Loucy (cell line): Measurements from ENCODE around the gene HOXD11.

Experiments
- H2AFZ ChIP-seq: fragments of 200-600 bp; sonication (generic); 2 replicates; pipeline ENCODE4 v1.6.0; 2016; ENCODE audit warnings: antibody characterized with exemption, mild to moderate bottlenecking, low read length, moderate library complexity
- H3F3A ChIP-seq: fragments of 200-600 bp; 2 replicates; pipeline ENCODE4 v1.6.0; 2016; ENCODE audit warnings: antibody characterized with exemption, low read depth, mild to moderate bottlenecking
- H3K27me3 ChIP-seq: fragments of 200-600 bp; sonication (generic); 2 replicates; pipeline ENCODE4 v1.6.1; 2014; ENCODE audit warnings: low read length, mild to moderate bottlenecking; ENCODE audit not compliant: insufficient read depth, poor library complexity, severe bottlenecking
- H3K36me3 ChIP-seq: fragments of 200-600 bp; sonication (generic); 2 replicates; pipeline ENCODE4 v1.6.1; 2016; ENCODE audit warnings: low read length; ENCODE audit not compliant: insufficient read depth
- H3K4me1 ChIP-seq: fragments of 200-600 bp; sonication (generic); 2 replicates; pipeline ENCODE4 v1.5.1; 2014; ENCODE audit warnings: low read length, mild to moderate bottlenecking; ENCODE audit not compliant: insufficient read depth, poor library complexity, severe bottlenecking
- H3K4me2 ChIP-seq: fragments of 200-600 bp; sonication (generic); 2 replicates; pipeline ENCODE4 v1.6.0; 2014; ENCODE audit warnings: antibody characterized with exemption, low read length, low read depth, mild to moderate bottlenecking; ENCODE audit not compliant: poor library complexity, severe bottlenecking
- H3K4me3 ChIP-seq: fragments of 200-600 bp; sonication (generic); 2 replicates; pipeline ENCODE4 v1.5.1; 2014; ENCODE audit warnings: low read length, mild to moderate bottlenecking, mixed read lengths; ENCODE audit not compliant: poor library complexity, severe bottlenecking
- H3K79me2 ChIP-seq: fragments of 200-600 bp; sonication (generic); 2 replicates; pipeline ENCODE4 v1.6.1; 2014; ENCODE audit warnings: low read length; ENCODE audit not compliant: insufficient read depth
- H3K9ac ChIP-seq: fragments of 200-600 bp; sonication (generic); 2 replicates; pipeline ENCODE4 v1.6.0; 2014; ENCODE audit warnings: mild to moderate bottlenecking, low read depth, low read length, moderate library complexity; ENCODE audit not compliant: poor library complexity, severe bottlenecking
- H3K9me2 ChIP-seq: fragments of 200-600 bp; sonication (generic); replicated peaks from 2 replicates; pipeline ENCODE4 v1.6.1; 2016; ENCODE audit warnings: low read depth, low read length, mixed read lengths
- H3K9me3 ChIP-seq: fragments of 200-600 bp; sonication (generic); 2 replicates; pipeline ENCODE4 v1.6.1; 2014; ENCODE audit warnings: mild to moderate bottlenecking, antibody characterized with exemption, low read length, low read depth; ENCODE audit not compliant: insufficient read depth
- H4K20me1 ChIP-seq: fragments of 200-600 bp; sonication (generic); 2 replicates; pipeline ENCODE4 v1.6.0; 2014; ENCODE audit warnings: antibody characterized with exemption, low read length, mild to moderate bottlenecking; ENCODE audit not compliant: insufficient read depth, poor library complexity, severe bottlenecking
- EZH2phosphoT487 ChIP-seq: fragments of 200-600 bp; IDR thresholded peaks from 2 replicates; pipeline ENCODE4 v1.6.1; 2018; ENCODE audit warnings: antibody characterized with exemption, mild to moderate bottlenecking, moderate library complexity, borderline replicate concordance
- TF ChIP-seq, protein P1 (sequence below): fragments of 200-600 bp; sonication (generic); conservative IDR thresholded peaks from 2 replicates; pipeline ENCODE4 v1.5.1; 2014; ENCODE audit warnings: mild to moderate bottlenecking, antibody characterized with exemption, low read length

Gene HOXD11

DNA sequence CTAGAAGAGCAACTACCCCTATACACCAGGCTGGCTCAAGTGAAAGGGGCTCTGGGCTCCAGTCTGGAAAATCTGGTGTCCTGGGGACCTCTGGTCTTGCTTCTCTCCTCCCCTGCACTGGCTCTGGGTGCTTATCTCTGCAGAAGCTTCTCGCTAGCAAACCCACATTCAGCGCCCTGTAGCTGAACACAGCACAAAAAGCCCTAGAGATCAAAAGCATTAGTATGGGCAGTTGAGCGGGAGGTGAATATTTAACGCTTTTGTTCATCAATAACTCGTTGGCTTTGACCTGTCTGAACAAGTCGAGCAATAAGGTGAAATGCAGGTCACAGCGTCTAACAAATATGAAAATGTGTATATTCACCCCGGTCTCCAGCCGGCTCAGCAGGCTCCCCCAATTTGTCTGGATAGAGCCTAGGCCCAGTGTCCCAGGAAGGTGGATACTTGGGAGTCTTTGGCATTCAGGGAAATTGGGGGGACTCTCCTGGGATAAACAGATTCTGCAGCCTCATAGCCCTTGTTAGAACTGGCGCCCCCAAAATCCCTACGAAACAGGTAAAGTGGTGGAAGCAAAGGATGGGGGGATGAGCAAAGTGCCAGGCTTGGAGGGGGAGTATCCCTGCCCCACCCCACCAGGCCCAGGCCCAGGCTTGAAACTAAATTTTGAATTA lies 41.8 kb downstream of the HOXD11 start:
- H3K27me3 ChIP-seq = no peaks in the 10 kb centered on the region
- no peak overlapping the region for H3K4me3 ChIP-seq
- no peak overlapping the region for H3K9ac ChIP-seq
- no peaks in the 10 kb centered on the region for H3K9me2 ChIP-seq
- H3K36me3 ChIP-seq = no peaks in the 10 kb centered on the region
- no peak overlapping the region for H2AFZ ChIP-seq
- no peaks in the 10 kb centered on the region for H3K9me3 ChIP-seq
- TF ChIP-seq, protein P1, sequence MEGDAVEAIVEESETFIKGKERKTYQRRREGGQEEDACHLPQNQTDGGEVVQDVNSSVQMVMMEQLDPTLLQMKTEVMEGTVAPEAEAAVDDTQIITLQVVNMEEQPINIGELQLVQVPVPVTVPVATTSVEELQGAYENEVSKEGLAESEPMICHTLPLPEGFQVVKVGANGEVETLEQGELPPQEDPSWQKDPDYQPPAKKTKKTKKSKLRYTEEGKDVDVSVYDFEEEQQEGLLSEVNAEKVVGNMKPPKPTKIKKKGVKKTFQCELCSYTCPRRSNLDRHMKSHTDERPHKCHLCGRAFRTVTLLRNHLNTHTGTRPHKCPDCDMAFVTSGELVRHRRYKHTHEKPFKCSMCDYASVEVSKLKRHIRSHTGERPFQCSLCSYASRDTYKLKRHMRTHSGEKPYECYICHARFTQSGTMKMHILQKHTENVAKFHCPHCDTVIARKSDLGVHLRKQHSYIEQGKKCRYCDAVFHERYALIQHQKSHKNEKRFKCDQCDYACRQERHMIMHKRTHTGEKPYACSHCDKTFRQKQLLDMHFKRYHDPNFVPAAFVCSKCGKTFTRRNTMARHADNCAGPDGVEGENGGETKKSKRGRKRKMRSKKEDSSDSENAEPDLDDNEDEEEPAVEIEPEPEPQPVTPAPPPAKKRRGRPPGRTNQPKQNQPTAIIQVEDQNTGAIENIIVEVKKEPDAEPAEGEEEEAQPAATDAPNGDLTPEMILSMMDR = no peak
- TF ChIP-seq EZH2phosphoT487 = no peak
- no peaks in the 10 kb centered on the region for H3K4me1 ChIP-seq
- H4K20me1 ChIP-seq = no peaks in the 10 kb centered on the region
- no peak overlapping the region for H3K4me2 ChIP-seq
- H3F3A ChIP-seq = no peaks in the 10 kb centered on the region
- no peaks in the 10 kb centered on the region for H3K79me2 ChIP-seq

DNA sequence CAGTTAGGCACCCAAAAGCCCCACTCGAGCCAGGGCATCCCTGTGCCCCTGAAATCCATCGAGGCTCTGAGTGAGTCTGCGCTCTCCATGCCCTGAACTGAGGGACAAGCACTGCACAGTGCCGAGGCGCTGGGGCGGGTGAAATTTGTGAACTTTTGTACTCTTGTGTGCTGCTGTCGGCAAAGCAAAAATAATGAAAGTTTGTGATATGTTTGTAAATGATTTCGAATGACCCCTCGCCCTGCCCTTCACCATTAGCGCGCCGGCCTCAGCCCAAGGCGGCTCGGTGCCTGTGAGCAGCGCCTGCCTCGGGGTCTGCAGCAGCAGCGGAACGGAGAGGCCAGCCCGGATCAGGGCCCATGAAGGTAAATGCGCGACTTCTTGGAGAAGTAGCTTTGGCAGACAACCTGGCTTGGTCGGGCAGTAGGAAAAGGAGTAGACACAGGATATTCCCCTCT lies 42.4 kb downstream of the HOXD11 start:
- Histone ChIP-seq H3K36me3 (no peaks in the 10 kb centered on the region), H2AFZ (no peak overlapping the region), H3K4me1 (no peaks in the 10 kb centered on the region), H3K27me3 (no peaks in the 10 kb centered on the region), H3F3A (no peaks in the 10 kb centered on the region), H3K9ac (no peak overlapping the region), H3K9me2 (no peaks in the 10 kb centered on the region), H3K4me3 (no peak overlapping the region), H3K4me2 (no peak overlapping the region), H3K9me3 (no peaks in the 10 kb centered on the region), H4K20me1 (no peaks in the 10 kb centered on the region), H3K79me2 (no peaks in the 10 kb centered on the region)
- TF ChIP-seq, protein P1 = no peak
- TF ChIP-seq EZH2phosphoT487 = no peak

DNA sequence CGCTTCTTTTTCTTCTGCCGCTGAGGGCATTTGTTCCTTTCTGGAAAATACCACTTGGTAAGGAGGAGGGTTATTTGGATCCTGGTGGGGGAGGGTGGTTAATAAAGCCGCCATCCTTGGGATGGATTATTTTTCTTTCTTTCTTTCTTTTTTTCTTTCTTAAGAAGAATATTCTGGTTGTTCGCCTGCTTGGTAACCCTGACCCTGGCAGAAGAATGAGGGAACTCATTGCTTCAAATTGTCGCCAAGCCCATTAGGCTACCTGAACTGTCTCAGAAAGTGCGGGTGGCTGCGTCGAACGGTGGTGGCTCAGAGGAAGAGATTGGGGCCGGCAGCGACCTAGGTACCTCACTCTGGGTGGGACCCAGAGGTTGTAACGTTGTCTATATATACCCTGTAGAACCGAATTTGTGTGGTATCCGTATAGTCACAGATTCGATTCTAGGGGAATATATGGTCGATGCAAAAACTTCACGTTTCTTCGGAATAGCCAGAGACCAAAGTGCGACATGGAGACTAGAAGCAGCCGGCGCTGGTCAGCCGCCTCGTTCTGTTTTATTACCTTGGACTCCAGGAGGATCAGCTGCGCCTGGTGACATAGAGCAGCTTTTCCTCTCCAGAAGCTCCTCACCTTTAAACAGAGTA lies 43.0 kb downstream of the HOXD11 start:
- Histone ChIP-seq H3K9me3 (no peaks in the 10 kb centered on the region), H3K9me2 (no peaks in the 10 kb centered on the region), H3K4me3 (no peak overlapping the region), H2AFZ (no peak overlapping the region), H3F3A (no peaks in the 10 kb centered on the region), H4K20me1 (no peaks in the 10 kb centered on the region), H3K79me2 (no peaks in the 10 kb centered on the region), H3K27me3 (no peaks in the 10 kb centered on the region), H3K9ac (no peak overlapping the region), H3K4me2 (no peak overlapping the region), H3K36me3 (no peaks in the 10 kb centered on the region), H3K4me1 (no peaks in the 10 kb centered on the region)
- no peak for TF ChIP-seq EZH2phosphoT487
- TF ChIP-seq, protein P1 = no peak
